NCI-H1105 treated with DMSO at 0.1 percent for 48 hours (cell line): ENCODE results near the gene NHEJ1.

Experiments
- DNase-seq: peaks from one replicate; lab custom pipeline; 2025; lab: John Stamatoyannopoulos, UW

NHEJ1 gene

DNA sequence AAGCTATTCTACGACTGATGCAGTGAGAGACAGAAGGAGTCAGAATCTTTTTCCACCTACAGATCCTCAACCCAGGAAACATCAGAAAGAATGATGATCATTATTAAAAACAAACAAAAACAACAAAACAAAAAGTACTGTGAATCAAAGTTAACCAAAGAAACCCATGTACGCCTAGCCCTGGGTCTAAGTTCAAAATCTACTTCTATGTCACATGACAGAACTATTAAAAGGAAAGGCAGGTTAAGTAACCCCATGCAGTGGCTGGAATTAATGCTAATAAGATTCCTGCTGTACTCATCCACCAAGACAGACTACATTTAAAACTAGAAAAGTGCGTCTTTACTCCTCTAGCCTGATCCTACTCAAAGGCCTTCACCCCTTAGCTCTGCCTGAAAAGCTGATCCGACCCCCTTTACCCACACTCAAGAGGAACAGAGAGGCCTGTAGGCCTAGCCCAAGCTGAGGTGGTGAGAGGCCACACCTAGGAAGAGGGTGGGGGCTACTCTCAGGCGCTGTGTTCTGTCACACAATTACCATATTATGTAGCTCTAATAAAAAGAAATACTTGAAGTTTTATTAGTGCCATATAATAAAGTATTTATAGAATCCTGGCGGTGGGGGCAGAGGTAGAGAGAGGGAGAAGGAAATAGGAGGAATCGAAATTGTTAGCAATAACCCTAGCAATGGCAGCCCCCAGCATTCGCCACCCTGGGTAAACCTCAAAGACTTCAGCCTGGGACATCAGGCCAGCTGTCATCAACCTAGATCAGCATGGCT is 37.1 kb downstream of the NHEJ1 start:
- DNase-seq, result no peak

DNA sequence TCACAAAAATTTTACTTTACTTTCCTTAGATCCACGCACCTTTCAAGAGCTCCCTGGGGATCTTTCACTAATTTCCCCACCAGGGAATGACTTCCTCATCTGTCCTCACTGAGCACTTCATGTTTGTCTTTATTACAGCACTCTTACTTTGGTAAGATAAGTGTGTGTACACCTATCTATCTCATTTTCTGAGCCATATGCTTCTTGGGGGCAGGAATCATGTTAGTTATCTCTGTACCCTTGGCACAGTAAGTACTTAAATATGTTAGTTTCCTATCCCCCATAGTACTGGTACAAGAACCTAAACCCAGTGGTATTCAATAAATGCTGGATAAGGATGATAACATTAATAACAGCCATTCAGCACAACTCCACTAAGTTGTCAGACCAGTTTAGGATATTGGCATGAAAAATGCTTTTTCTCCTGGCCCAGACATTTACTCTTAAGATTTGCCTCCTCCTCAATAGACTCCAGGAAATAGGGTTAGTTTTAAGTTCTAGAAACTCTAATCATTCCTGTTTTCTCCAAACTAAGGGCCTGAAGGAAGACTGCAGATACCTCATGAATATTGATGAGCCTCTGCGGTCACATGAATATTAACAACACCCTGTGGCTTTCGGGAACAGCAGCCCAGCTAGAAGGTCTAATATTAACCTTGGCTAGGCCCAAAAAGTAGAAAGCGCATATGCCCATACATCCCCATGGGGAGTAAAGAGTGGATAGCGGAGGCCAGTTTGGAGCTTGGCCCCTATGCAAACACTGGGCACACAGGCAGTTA is 38.2 kb downstream of the NHEJ1 start:
- DNase-seq, result no peak

DNA sequence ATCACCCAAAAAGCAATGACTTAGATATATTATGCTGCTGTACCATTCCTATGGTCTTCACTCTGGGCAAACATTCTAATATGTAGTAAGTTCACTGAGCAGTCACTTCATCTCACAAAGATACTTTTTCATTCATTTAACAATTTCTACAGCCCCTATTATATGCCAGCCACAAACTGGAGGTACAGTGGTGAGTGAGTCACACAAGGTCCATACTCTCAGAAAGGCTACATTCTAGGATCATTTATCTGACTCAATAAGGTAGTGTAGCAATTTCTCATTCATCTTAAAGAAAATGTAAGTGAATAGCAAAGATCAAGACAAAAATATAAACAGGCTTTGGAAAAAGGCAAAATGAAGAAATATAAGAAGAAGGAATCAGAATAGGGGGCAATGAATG is 40.5 kb downstream of the NHEJ1 start:
- DNase-seq, result no peak

DNA sequence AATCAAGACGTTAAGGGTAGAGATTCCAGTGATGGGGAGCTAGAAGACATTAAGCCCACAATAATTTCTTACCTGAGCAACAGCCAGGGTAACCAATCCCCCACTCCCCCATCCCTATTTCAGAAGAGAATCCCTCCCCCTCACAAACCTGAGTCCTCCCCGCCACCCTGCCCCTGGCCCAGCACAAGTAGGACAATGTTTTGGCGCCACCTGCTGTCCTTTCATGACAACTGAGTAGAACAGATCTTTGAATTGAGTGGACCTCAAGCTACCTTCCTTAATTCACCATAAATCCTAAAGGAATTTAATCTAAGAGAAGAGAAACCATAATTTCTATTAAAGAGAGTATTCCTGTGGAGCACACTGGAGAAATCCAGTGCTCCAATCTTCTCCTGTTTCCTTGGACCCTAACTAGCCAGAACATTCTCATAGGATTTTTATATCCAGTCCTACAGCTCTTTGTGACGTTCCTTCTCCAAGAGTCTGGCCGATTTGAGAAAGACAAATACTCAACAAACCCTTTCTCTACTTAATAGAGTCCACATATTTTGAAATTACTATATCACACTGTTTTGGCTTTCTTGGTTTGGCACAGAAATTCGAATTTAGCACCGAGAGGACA is 41.1 kb downstream of the NHEJ1 start:
- DNase-seq, result peak; percentile 41

DNA sequence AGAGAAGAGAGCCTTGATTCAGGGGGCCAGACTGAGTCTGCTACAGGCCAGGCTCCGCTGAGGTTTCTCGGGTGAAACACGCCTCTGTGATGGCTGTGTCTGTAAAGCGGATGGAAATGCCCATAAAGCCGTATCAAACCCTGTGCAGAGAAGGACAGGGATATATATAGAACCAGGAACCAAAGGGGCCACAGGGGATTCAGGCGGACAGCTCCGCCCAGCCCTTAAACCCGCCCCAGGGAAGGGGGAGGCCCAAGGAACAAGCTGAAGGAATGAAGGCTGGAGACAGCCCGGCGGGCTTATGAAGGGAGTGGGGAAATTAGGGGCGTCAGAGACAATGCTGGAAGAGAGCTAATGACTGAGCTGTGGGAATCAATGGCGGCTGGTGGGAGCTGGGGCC is 42.1 kb downstream of the NHEJ1 start:
- no peak for DNase-seq

DNA sequence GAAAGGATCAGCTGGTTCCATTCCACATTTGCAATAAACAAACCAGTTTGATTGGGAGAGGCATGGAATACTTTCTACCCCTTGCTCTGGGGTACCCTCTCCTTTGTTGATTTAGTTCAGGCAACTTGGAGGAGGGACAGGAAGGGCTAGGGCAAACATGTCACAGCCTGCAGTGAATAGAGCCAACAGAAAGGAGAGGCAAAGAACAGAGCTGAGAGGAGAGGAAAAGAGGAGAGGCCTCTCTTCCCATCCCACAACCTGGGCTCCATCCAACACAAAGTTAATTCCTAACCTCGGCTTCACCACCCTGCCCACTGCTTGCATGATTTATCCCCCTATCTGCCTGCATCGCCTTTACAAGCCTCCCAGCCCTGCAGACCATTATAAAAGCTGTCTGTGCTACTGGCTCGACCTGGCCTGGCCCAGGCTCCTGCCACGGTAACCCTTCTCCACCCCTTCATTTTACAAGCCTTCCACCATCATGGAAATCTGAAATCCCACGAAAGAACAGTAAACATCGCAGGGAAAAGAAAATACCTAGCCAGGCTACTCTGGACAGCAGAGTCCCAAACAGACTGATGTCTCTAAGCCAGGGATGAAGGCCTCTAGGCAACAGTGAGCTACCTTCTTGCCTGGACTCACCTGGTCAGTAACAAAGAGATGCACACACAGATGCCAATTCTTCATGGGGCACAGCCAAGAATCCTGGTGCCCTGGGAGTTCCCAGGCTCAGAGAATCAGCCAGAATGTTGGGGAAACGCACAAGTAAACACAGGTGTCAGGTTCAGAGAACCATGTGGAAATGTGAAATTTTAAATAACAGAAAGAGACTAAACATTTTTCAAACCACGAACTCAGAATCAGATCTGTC is 43.6 kb downstream of the NHEJ1 start:
- DNase-seq, result no peak

DNA sequence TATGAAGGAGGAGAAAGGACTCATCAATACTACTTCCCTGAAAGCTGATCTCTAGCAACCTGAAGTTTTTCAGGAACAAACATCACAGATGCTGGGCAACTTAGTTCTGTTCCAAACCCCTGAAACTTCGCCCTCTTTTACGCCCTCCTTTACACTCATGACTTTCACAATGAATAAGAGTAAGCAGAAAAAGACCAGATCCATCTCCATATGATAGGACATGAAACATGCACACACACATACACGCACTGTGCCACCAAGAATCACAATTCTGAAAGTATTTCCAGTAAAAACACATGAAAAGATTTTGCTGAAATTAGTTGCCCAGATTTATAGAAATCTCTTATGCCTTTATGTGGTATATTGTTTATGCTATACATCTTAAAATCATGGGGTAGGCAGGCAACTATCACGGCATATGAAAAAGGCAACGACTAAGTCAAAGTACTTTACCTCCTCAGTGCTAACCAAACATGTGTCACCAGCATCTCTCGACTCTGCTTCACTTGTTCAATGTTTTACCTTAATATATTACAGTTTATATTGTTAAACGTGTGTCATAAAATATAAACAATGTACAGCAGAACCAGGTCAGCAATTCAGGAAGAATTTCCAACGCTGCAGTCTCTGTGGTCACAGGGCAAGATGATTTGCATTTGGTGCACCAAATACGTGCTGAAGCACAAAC is 47.8 kb downstream of the NHEJ1 start:
- no peak for DNase-seq

DNA sequence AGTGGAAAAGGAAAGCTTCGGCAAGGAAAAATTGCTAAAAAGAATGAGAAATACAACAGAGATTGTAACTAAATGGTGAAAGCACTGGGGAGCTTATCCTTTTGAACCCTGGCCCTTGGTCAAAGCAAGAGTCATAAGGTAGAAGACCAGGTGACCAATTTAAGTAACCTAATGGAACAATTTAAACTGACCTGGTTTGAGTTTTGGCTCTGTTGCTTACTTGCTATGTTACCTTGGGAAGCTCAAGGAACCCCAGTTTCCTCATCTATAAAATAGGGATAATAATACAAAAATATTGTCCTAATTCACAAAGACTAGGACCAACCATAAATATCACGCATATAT is 48.6 kb downstream of the NHEJ1 start:
- DNase-seq, result no peak

DNA sequence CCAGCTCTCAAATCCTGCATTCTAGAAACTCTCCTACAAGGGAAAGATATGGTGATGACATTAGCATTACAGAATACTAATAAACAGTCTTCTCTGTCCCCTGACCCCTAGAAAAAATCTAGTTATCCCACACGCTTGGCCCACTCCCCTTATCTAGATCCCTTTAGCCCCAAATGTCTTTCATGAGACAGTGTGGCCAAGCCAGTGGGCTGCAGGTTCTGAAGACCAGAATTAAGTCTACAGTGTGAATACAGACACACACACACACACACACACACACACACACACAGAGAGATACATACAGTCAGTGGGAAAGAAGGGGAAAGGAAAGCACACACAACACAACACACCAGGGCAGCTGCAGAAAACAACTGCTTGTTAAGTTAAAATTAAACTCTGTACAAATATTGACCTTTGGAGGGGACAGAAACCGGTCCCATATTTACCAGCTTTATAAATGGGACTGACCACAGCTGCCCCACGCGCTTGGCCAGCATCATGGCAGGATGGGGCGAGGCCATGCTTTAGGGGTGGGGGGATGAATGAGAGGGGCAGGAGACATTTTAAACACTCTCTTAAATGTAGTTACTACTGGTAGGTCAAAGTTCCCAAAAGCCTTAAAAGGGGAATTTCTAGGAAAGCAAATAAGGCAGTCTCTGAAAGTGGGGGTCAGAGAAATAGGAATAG is 49.1 kb downstream of the NHEJ1 start:
- DNase-seq, result no peak

DNA sequence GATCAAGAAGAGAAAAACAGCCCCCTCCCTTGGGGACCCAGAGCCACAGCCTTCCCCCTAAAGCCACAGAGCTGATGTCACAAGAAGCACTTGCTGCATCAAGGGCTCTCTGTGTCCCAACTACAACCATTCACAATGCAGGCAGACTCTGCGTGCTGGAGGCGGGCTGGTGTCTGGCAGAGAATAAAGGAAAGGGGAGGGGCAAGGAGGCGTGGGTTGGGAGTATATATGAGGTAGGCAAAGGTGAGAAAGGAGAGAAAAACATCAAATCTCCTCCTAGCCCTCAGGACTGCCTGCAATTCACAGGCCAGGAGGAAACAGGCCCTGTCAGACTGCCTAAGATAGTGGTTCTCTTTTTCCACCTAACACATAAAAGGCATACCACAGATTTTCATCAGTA is 51.1 kb downstream of the NHEJ1 start:
- DNase-seq, result no peak

DNA sequence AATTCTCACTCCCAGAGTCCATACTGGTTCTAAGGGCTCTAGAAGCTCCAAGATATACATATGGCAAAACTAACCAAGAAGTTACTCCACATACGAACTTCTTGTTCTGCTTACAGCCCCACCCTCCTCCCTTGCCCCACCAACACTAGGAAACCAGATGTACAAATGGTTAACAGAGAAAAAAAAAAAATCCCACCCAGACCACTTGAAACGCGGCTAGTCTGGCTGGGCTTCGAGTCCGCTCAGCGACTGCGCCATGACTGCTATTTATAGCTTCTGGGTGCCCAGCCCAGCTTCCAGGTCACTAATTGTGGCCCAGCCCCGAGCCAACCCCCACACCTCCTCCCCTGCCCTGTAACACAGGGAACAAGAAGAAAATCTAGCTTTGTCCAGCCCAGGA is 52.9 kb downstream of the NHEJ1 start:
- DNase-seq, result no peak

DNA sequence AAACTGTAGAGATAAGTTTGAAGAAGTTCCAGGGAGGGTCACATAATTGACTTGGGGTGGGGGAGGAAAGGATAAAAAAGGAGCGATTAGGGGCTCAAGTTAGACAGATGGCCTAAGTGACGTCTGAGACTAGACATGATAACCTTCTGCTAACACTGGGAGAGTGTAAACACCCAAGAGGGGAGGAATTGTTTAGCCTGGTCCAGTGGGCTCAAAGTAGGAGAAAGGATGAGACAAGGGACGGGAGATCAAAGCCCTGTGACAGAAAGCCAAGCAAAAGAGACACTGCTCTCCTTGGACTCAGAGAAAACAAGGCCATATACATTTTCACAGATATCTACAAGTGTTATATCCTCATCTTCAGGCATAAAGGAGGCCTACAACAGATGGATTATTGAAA is 54.4 kb downstream of the NHEJ1 start:
- no peak for DNase-seq

DNA sequence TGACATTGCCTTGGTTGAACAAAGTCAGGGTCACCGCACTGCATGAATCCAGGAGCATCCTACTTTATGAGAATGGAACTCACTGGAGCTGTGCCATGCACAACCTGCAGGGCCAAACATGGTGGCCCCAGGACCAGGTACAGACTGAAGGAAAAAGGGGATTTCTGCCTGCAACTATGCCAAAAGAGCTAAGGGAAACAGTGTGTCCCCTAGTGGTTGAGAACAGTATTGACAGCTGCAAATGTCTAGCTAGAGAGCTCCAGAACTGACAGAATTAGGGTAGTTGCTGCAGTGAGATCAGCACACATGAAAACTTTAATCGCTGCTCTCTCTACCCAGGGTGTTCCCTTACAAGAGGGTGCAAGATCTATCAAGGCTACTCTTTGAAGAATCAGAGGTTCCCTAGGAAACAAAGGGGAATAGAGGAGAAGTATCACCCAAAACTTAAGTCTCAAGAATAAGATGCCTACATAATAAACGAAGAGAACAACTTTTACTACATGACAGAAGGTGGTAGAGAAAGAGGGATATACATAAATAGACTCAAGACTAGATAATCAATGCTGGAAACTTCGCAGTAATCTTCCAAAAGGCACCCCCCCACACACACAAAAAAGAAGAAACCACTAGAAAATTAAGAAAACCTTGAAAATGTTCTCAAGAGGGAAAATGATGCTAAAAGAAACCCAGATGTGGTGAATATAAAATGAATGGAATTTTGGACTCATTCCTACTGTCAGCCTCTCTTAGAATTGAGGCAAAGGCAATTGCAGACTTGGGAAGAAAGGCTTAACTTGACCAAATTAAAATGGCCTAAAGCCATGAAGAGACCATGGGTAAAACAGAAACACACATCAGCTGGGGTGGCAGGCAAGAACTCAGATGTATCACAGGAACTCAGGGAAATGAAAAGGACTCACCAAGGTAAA is 56.2 kb downstream of the NHEJ1 start:
- peak; percentile 44 for DNase-seq

DNA sequence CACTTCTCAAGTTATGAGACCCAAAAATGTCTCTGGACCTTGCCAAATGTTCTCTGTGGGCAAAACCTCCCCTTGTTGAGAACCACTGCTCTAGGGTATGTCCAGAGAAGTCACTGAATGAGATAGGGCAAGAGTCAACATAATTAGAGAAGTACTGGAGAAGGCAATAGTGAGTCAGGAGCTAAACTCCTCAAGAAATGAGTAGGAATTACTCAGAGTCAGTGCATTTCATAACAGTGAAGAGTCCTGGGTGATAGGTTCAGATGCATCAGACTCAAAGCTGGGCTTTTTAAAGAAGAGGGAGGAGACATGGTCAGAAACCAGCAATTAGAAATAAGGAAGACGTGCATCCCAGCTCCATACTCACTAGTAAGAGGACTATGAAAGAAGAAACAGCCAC is 61.3 kb downstream of the NHEJ1 start:
- DNase-seq, result no peak

DNA sequence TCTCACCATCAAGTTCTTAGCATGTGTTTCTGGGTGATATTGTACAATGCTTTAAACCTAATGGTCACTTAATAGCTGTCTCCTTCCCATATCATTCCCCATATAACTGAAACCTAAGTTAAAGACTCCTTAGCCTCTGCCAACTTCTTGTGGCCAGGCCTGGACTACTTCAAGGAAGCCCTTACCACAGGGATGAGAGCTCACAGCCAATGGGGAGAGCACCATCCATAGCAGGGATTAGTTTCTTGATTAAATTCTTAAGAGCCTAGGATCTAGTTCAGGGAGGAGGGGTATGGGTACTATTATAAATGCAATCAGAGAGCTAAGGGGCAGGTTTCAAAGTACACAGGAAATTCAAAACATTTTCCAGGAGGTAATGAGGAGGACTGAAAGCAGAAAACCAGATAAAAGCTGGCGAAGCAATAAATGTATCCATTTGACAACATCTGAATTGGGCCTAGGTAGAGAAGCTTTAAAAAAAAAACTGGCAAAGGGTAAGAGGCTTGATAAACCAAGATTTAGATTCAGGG is 65.1 kb downstream of the NHEJ1 start:
- no peak for DNase-seq

DNA sequence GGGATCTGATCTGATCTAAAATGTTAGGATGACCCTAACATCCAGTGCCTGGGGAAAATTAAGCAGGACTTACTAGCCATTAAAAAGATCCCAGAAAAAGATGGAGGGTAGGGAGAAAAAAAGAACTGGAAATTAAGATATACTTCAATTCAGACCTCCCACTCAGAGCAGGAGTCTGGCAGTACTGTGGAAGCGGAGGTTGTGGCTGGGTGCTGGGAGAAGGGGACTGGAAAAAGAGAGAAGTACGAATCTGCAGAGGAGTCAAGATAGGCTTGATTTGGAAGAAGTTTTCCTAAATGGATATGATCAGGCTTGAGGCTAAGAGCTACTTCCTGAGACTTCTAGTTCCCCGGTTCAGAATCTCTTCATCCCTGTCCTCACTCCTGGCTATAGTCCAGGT is 66.4 kb downstream of the NHEJ1 start:
- no peak for DNase-seq

DNA sequence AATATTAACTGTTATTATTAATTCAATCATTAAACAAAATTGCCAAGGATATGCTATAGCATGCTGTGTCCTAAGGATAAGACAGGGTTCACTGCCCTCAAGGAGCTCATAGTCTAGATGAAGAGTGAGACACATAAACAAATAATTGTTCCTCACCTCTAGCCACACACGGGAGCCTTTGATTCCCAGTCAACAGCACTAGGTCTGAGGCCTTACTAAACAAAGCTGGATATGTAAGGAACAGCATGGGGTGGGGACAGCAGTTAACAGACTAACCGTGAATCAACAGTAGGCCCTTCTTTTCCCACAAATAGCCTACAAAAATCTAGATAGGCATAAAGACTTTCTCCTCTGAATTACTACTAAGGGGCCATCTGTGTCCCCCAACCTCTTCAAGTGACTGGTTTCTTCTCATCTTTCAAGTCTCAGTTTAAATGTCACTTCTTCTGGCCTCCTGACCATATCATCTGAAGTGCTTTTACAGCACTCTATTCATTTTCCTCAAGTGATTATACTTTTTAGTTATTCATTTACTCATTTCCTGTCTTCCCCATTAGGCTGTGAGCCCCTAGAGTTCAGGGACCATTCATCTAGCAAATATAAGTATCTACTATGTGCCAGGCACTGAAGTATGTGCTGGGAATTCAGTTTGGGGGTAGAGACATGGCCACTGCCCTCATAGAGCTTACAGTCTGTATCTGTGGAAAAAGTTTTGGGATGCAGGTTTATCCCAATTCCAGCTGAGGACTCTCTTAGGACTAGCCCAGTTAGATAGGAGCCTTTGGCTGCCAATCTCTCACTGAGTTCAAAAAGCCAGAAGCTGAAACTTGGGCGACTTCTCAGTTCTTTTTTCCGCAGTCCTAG is 69.9 kb downstream of the NHEJ1 start:
- DNase-seq, result no peak

DNA sequence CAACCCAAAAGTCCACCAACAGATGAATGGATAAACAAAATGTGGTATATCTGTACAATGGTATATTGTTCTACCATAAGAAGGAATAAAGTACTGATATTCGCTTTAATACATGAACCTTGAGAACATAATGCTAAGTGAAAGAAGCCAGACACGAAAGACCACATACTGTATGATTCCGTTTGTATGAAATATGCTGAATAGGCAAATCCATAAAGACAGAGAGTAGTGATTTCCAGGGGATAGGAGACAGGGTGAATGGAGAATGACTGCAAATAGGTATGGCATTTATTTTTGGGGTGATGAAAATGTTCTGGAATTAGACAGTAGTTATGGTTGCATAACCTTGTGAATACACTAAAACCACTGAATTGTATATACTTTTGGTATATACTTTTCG is 71.3 kb downstream of the NHEJ1 start:
- DNase-seq, result no peak

DNA sequence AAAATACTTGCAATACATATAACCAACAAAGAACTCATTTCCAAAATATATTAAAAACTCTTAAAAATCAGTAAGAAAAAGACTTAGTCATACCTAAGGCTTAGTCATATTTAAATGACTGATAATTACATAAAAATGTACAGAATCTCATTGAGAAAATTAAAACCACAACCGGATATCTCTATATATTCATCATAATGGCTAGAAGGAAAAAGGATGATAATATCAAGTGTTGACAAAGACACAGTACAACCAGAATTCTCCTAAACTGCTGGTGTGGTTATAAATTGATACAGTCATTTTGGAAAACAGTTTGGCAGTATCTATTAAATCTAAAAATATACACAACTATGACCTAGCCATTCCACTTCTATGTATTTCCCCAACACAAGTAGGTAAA is 72.8 kb downstream of the NHEJ1 start:
- no peak for DNase-seq
